ENCODE measurements around the gene SLC17A2. TPM values are rescaled to one million over a fixed set of nuclear protein-coding genes. Genes with fewer than 3 reads are reported as not detected.

SLC17A2 gene
- total RNA-seq, 1 experiment from 2014 or later, result not detected

GRCh38 chr6:25916789-25917490 is 13.6 kb downstream of the SLC17A2 start:
- no peak for DNase-seq
- Histone ChIP-seq H3K27me3 (ENCODE audit: control insufficient read depth, insufficient read depth, low read length) (no peaks in the 10 kb centered on the region), H3K36me3 (replicated peaks; ENCODE audit: control insufficient read depth, insufficient read depth, low read length) (no peaks in the 10 kb centered on the region), H3K4me3 (ENCODE audit: insufficient read depth, low read depth, low read length) (no peak overlapping the region)

- no peaks in the 10 kb centered on the region for H3K36me3 ChIP-seq (replicated peaks; ENCODE audit: control insufficient read depth, insufficient read depth, low read length)
- H3K4me3 ChIP-seq (ENCODE audit: insufficient read depth, low read depth, low read length), result no peak overlapping the region
- no peak for DNase-seq
- H3K27me3 ChIP-seq (ENCODE audit: control insufficient read depth, insufficient read depth, low read length), result no peaks in the 10 kb centered on the region
Observed at GRCh38 chr6:25916330-25916729, 14.2 kb downstream of the SLC17A2 start.

- DNase-seq, result no peak
Observed at GRCh38 chr6:25913741-25914140, 16.8 kb downstream of the SLC17A2 start.

GRCh38 chr6:25911351-25911750 is 19.1 kb downstream of the SLC17A2 start:
- H3K27me3 ChIP-seq (ENCODE audit: control insufficient read depth, insufficient read depth, low read length), result no peaks in the 10 kb centered on the region
- H3K36me3 ChIP-seq (replicated peaks; ENCODE audit: control insufficient read depth, insufficient read depth, low read length), result no peaks in the 10 kb centered on the region
- no peak overlapping the region for H3K4me3 ChIP-seq (ENCODE audit: insufficient read depth, low read depth, low read length)
- no peak for DNase-seq

More at GRCh38 chr6:25913741-25914140, 16.8 kb downstream of the SLC17A2 start:
- H3K36me3 ChIP-seq (replicated peaks; ENCODE audit: control insufficient read depth, insufficient read depth, low read length), result no peaks in the 10 kb centered on the region
- H3K4me3 ChIP-seq (ENCODE audit: insufficient read depth, low read depth, low read length), result no peak overlapping the region
- H3K27me3 ChIP-seq (ENCODE audit: control insufficient read depth, insufficient read depth, low read length), result no peaks in the 10 kb centered on the region

- Histone ChIP-seq H3K4me3 (ENCODE audit: insufficient read depth, low read depth, low read length) (no peak overlapping the region), H3K27me3 (ENCODE audit: control insufficient read depth, insufficient read depth, low read length) (no peaks in the 10 kb centered on the region), H3K36me3 (replicated peaks; ENCODE audit: control insufficient read depth, insufficient read depth, low read length) (no peaks in the 10 kb centered on the region)
- no peak for DNase-seq
Observed at GRCh38 chr6:25907475-25908014, 22.9 kb downstream of the SLC17A2 start.

- DNase-seq, result no peak
- no peak overlapping the region for H3K4me3 ChIP-seq (ENCODE audit: insufficient read depth, low read depth, low read length)
- no peaks in the 10 kb centered on the region for H3K36me3 ChIP-seq (replicated peaks; ENCODE audit: control insufficient read depth, insufficient read depth, low read length)
- H3K27me3 ChIP-seq (ENCODE audit: control insufficient read depth, insufficient read depth, low read length), result no peaks in the 10 kb centered on the region
Observed at GRCh38 chr6:25903467-25904099, 26.9 kb downstream of the SLC17A2 start.

GRCh38 chr6:25902071-25902470 is 28.4 kb downstream of the SLC17A2 start:
- no peak for DNase-seq
- H3K4me3 ChIP-seq (ENCODE audit: insufficient read depth, low read depth, low read length), result no peak overlapping the region
- no peaks in the 10 kb centered on the region for H3K27me3 ChIP-seq (ENCODE audit: control insufficient read depth, insufficient read depth, low read length)
- no peaks in the 10 kb centered on the region for H3K36me3 ChIP-seq (replicated peaks; ENCODE audit: control insufficient read depth, insufficient read depth, low read length)

GRCh38 chr6:25900843-25901242 is 29.6 kb downstream of the SLC17A2 start:
- Histone ChIP-seq H3K4me3 (ENCODE audit: insufficient read depth, low read depth, low read length) (no peak overlapping the region), H3K27me3 (ENCODE audit: control insufficient read depth, insufficient read depth, low read length) (no peaks in the 10 kb centered on the region), H3K36me3 (replicated peaks; ENCODE audit: control insufficient read depth, insufficient read depth, low read length) (no peaks in the 10 kb centered on the region)
- DNase-seq, result no peak

- Histone ChIP-seq H3K4me3 (ENCODE audit: insufficient read depth, low read depth, low read length) (no peak overlapping the region), H3K36me3 (replicated peaks; ENCODE audit: control insufficient read depth, insufficient read depth, low read length) (no peaks in the 10 kb centered on the region), H3K27me3 (ENCODE audit: control insufficient read depth, insufficient read depth, low read length) (no peaks in the 10 kb centered on the region)
- no peak for DNase-seq
Observed at GRCh38 chr6:25899580-25900408, 30.7 kb downstream of the SLC17A2 start.

GRCh38 chr6:25899123-25899522 is 31.4 kb downstream of the SLC17A2 start:
- peak; percentile 8 for DNase-seq
- Histone ChIP-seq H3K36me3 (replicated peaks; ENCODE audit: control insufficient read depth, insufficient read depth, low read length) (no peaks in the 10 kb centered on the region), H3K27me3 (ENCODE audit: control insufficient read depth, insufficient read depth, low read length) (no peaks in the 10 kb centered on the region), H3K4me3 (ENCODE audit: insufficient read depth, low read depth, low read length) (no peak overlapping the region)

- DNase-seq, result peak; percentile 26
- no peak overlapping the region for H3K4me3 ChIP-seq (ENCODE audit: insufficient read depth, low read depth, low read length)
- no peaks in the 10 kb centered on the region for H3K27me3 ChIP-seq (ENCODE audit: control insufficient read depth, insufficient read depth, low read length)
- H3K36me3 ChIP-seq (replicated peaks; ENCODE audit: control insufficient read depth, insufficient read depth, low read length), result no peaks in the 10 kb centered on the region
Observed at GRCh38 chr6:25898289-25898977, 32.1 kb downstream of the SLC17A2 start.

GRCh38 chr6:25896252-25896651 is 34.2 kb downstream of the SLC17A2 start:
- H3K4me3 ChIP-seq (ENCODE audit: insufficient read depth, low read depth, low read length), result no peak overlapping the region

GRCh38 chr6:25895771-25896170 is 34.7 kb downstream of the SLC17A2 start:
- Histone ChIP-seq H3K4me3 (ENCODE audit: insufficient read depth, low read depth, low read length) (no peak overlapping the region), H3K36me3 (replicated peaks; ENCODE audit: control insufficient read depth, insufficient read depth, low read length) (no peaks in the 10 kb centered on the region), H3K27me3 (ENCODE audit: control insufficient read depth, insufficient read depth, low read length) (no peaks in the 10 kb centered on the region)
- no peak for DNase-seq

More at GRCh38 chr6:25896252-25896651, 34.2 kb downstream of the SLC17A2 start:
- H3K27me3 ChIP-seq (ENCODE audit: control insufficient read depth, insufficient read depth, low read length), result no peaks in the 10 kb centered on the region
- H3K36me3 ChIP-seq (replicated peaks; ENCODE audit: control insufficient read depth, insufficient read depth, low read length), result no peaks in the 10 kb centered on the region
- no peak for DNase-seq

- H3K36me3 ChIP-seq (replicated peaks; ENCODE audit: control insufficient read depth, insufficient read depth, low read length), result no peaks in the 10 kb centered on the region
Observed at GRCh38 chr6:25893778-25894177, 36.7 kb downstream of the SLC17A2 start.

More at GRCh38 chr6:25893778-25894177, 36.7 kb downstream of the SLC17A2 start:
- Histone ChIP-seq H3K27me3 (ENCODE audit: control insufficient read depth, insufficient read depth, low read length) (no peaks in the 10 kb centered on the region), H3K4me3 (ENCODE audit: insufficient read depth, low read depth, low read length) (no peak overlapping the region)
- no peak for DNase-seq

Data from H7 (cell line).